PC-9 (cell line): Measurements from ENCODE around the gene QRICH2.

Experiments used
- EZH2 ChIP-seq: fragments of 200-600 bp; sonication (generic); IDR thresholded peaks from 2 replicates; pipeline ENCODE4 v1.8.0; 2017; ENCODE audit warnings: antibody characterized with exemption, low read depth
- TF ChIP-seq, protein P1 (sequence below): fragments of 200-600 bp; sonication (generic); conservative IDR thresholded peaks from 2 replicates; pipeline ENCODE4 v1.6.1; 2017; ENCODE audit warnings: mixed run types, antibody characterized with exemption, mild to moderate bottlenecking, moderate library complexity

DNA sequence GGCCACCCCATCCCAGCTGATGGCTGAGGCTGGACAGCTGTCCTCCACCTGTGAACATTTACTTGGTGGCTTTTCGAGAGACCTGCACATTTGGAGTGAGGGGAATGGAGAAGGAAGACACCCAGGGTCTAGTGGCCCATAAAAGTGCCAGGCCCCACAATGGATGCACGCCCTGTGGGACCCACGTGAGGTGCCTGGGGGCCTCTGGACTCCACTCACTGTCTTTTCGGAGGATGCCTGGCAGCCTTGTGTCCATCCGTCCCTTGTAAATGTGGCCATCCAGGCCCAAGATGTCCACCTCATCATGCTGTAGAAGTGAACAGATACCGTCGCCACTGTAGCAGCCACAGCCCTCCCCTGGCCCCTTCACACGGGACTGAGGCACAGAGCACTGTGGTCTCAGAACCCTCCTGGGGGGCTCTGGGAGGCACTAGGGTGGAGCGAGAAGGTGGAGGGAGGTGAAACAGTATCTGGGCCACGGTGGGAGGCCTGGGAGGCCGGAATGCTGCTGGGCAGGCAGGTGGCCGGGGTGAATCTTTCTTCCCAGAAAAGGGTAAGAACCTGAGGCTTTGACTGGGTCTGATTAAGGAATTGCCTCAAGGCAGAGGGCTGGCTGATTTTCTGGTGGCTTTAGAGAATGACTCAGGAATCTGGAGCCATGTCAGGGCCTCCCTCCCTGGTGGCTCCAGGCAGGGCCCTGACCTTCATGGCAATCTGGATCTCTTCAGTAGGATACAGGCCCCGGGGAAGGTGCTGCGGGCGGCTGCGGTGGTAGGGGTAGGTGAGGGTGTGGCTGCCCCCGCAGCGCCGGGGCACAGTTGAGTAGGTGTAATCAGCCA lies 31.4 kb downstream of the QRICH2 start:
- TF ChIP-seq, protein P1, sequence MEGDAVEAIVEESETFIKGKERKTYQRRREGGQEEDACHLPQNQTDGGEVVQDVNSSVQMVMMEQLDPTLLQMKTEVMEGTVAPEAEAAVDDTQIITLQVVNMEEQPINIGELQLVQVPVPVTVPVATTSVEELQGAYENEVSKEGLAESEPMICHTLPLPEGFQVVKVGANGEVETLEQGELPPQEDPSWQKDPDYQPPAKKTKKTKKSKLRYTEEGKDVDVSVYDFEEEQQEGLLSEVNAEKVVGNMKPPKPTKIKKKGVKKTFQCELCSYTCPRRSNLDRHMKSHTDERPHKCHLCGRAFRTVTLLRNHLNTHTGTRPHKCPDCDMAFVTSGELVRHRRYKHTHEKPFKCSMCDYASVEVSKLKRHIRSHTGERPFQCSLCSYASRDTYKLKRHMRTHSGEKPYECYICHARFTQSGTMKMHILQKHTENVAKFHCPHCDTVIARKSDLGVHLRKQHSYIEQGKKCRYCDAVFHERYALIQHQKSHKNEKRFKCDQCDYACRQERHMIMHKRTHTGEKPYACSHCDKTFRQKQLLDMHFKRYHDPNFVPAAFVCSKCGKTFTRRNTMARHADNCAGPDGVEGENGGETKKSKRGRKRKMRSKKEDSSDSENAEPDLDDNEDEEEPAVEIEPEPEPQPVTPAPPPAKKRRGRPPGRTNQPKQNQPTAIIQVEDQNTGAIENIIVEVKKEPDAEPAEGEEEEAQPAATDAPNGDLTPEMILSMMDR = no peak
- no peak for TF ChIP-seq EZH2
